NCI-H1694 treated with DMSO at 0.1 percent for 48 hours (cell line): ENCODE results near the gene S1PR1.
"Not testable (repeated sequence)": the region's sequence is repeated elsewhere in the genome, so short reads cannot be mapped to it uniquely, and the experiment has no call there.

Experiments used
- DNase-seq: peaks from one replicate; lab custom pipeline; 2025; lab: John Stamatoyannopoulos, UW

The S1PR1 gene

DNA sequence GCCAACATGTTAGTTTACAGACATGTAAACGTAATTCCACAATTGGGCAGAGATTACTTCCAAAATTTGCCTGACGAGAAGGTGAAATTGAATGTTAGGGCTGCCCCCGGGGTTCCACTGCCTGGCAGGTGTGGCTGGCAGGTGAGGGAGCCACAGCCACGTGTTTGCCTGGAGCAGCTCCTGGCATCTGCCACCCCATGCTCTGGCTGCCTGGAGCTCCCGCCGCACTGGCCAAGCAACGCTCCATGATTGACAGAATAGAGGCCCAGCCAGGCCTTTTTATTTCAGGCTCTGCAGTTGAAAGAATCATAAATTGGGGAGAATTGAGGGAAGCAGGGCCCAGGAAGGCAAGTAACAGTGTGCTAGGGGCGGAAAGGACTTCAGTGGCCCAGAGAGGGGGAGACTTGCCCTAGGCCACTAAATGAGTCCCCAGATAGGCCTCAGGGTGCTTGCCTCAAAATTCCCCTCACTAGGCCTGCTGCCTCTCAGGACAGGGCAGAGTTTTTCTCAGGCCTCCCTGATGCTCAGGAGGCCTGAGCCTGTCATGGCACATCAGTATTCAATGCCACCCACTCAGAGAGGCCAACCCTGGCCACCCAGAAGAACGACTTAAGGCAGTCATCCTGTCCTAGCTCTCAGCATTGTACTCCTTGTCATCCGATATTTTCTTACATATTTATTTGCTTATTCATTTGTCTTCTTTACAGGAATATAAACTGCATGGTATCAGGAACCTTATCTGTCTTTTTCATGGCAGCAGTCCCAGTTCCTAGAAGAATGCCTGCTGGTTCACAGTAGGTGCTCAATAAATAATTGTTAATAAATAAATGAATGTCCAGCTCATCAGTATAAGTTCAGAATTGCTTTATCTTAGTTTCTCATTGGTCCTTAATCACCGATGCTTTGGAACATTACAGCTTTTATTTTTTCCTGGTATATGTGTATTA lies 16.6 kb upstream of the S1PR1 start:
- no peak for DNase-seq

DNA sequence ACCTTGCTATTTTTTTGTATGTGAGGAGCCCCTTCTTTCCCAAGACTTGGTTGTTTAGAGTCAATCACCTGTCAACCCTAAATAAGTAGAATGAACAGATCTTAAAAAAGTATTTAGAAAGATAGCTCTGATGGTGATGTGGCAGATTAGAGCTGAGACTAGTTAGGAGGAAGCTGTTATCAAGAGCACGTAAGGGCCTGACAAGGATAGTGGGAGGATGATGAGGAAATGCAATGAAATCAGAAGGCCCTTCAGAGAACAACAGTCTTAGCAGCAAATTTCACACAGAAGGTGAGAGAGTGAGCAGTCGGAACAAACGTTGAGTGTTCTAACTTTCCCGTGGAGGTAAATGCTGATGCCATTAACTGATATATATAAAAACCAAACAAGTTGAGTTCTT lies 15.9 kb upstream of the S1PR1 start:
- no peak for DNase-seq

DNA sequence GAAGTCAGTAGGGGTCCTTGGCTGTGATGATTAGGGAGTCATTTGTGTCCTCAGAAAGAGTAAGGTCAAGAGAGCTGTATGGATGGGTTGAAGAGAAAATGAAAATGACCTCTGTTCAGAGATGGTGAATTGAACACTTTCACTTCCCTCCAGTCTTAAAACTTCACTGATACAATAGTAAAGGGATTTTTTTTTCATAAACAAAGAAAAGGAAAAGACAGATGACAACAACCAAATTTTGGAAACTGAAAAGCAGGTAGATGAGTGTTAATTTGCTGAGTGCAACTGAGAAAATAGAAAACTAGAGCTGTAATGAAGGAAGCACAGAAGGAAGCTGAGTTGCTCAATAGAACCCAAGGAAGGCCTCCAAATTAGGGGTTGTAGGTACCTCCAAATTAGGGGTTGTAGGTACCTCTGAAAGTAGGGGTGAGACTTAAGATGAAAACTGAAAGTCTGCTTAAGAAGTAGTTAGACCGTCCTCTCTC lies 14.8 kb upstream of the S1PR1 start:
- DNase-seq = no peak

DNA sequence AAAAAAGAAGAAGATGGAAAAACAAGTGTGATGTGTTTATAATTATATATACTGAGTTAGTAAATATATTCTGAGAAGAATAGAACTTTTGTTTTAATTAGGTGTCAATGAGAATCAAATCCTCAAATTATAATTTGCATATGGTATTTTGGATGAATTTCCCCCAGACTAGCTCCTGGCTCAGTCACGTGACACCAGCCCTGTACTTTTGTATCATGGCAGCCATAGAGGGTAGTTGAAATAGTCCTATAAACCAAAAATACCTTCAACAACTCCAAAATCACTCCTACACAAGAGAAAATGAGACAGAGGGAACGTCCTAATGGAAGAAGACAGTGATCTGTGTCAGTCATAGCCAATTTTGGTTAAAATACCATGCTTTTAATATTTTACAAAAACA lies 9.0 kb upstream of the S1PR1 start:
- no peak for DNase-seq

DNA sequence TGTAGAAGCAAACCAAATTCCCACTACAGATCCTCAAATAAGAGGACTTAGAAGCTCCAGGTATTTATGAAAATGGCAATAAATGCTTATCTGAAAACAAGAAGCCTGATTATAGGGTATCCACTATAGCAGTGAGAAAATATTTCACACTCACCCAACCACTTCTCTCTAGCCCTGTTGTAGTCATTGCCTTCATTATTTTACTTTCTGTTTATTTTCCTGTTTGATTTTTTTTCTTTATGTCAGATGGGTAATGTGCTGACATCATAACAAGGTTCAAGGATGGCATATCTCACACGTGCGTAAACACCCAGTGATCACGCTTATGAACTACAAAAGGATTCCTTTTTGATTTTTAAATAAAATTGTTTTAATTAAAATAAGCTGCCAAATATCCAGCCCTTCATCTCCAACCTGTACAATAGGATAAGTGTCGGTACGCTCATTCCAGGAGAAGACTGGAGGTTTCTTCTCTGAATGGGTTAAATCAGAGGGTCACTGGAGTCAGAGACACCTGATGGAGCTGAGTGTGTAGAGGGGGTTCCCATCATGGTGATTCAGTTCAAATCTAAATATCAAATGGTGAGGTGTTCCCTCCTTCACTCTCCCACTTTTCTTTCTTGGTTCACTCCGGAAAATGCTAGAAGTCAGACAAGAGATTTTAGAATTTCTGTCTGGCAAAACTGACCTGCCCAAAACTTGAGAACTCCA lies 8.2 kb upstream of the S1PR1 start:
- no peak for DNase-seq

DNA sequence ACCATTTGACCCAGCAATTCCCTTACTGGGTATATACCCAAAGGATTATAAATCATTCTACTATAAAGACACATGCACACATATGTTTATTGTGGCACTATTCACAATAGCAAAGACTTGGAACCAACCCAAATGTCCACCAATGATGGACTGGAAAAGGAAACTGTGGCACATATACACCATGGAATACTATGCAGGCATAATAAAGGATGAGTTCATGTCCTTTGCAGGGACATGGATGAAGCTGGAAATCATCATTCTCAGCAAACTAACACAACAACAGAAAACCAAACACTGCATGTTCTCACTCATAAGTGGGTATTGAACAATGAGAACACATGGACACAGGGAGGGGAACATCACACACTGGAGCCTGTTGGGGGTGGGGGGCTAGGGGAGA lies 4.6 kb upstream of the S1PR1 start:
- not testable (repeated sequence) for DNase-seq

DNA sequence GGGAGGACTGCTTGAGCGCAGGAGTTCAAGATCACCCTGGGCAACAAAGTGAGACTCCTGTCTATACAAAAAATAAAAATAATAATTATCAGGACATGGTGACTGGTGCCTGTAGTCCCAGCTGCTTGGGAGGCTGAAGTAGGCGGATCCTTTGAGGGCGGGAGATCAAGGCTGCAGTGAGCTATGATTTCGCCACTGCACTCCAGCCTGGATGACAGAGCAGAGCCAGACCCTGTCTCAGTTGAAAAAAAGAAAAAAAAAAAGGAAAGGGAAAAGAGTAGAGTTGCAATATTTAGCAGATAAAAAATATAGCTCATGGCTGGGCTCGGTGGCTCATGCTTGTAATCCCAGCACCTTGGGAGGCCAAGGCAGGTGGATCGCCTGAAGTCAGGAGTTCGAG lies 3.3 kb upstream of the S1PR1 start:
- DNase-seq = no peak

DNA sequence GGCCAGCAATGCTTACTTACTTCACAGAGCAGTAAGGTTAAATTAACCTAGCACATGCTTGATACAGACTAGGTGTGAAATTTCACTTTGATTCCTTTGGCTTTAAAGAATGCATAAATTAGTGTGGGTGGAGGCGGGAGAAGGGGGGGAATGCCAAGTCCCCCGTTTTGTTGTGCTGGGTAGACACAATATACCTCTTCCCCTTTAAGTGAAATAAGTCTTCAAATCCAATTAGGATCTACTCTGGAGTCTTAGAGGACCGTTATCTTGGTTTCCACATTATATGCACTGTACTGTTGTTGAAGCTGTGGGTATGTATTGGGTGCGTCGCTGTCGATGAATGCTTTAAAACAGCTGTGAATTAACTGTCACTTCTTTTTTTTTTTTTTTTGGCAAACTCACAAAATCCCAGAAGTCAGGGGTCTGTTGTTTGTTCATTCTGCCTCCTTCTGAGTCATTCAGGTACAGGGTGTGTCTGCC lies 1.6 kb upstream of the S1PR1 start:
- DNase-seq = no peak

DNA sequence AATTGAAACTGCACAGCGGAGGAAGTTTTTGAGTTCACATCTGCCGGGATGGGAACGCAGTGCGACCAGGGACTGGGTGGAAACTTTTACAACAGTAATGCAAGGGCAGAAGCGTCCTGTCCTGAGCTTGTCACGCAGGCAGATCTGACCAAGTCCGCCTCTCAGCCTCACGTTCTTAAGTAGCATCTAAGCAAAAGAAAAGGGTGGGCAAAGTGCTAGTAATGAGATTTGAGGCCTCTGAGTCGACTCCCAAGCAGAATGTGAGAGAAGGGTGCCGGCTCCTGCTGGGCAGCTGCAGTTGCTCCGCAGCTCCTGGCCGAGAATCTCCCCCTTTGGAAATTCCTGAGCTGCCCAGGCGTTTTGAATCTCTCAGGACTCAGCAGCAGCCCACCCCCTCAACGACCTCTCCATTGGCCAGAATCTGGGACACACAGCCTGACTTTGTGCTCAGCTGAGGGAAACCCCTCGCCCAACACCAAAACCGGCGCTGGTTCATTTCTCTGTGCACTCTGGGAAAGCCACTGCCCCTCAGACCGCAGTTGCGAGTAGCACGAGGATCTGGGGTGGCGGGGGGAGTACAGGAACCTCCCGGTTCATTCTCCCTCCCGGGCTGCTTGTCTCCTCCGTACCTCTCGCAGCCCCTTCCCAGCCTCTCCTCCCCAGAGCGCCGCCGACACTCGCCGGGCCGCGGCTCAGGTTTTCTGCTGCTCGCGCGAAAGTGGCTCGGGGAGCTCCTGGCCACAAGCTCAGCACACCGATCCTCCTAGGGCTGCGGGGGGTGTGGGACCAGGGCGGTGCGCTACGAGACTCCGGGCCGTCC lies 913 bp upstream of the S1PR1 start:
- DNase-seq = no peak

DNA sequence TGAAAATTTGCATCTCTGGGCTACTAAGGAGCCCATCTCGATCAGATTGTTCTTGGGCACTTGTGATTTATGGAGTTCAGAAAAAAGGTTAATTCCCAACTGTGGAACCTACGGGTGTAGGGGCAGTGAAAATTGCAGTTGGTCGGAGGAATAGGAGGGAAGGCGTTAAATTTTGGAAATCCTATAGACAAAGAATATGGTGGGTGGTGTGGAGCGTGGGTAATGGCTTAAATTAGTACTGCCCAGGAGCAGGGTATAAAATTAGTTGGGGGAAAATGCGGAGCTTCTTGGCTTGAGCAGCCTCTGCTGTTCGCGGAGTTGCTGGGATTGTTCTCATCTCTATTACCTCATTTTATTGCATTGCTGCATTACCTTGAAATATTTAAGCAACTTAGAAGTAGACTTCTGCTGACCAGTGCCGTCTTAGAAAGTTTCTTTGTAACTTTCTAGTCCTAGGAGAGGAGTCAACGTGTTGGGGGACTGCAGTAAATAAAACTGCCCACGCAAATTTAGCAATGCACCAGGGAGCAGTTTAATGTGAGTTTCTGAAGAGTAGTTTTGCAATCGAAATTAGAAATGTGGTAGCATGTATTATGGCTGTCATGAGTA lies 514 bp downstream of the S1PR1 start:
- DNase-seq = peak; percentile 33

DNA sequence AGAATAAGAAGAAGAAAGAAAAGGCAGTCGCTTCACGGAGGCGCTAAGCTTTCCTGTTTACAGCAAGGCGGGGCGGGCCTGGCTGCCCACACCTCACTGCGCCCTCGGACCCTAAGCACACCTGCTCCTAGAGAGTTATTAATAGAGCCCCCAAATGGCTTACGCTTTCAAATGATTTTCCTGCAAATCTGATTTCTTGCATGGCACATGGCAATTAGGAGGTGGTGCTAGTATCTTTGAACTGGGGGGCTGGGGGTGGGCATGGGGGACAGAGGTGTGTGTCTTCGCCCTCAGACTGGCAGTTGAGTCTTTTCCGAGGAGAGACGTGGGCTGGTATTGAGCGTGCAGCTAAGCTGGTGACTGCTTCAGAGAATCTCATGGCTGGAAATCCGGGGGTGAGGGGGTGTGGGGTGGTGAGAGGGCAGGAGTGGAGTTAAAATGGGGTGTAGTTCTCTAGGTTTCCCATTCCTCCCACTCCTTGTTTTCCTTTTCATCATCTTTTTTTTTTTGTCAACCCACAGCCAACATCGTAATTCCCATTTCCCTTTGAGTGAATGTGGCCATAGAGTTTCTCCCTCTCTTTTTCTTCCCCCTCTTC lies 1.3 kb downstream of the S1PR1 start:
- no peak for DNase-seq

DNA sequence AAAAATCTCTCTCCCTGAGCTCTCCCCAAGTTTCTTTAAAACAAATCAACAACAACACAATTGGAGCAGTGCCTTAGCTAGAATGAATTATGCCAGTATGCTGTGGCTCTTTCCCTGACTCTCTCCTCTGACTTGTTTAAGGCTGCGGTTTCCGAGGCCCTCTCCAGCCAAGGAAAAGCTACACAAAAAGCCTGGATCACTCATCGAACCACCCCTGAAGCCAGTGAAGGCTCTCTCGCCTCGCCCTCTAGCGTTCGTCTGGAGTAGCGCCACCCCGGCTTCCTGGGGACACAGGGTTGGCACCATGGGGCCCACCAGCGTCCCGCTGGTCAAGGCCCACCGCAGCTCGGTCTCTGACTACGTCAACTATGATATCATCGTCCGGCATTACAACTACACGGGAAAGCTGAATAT lies 1.9 kb downstream of the S1PR1 start:
- DNase-seq = peak; percentile 39

DNA sequence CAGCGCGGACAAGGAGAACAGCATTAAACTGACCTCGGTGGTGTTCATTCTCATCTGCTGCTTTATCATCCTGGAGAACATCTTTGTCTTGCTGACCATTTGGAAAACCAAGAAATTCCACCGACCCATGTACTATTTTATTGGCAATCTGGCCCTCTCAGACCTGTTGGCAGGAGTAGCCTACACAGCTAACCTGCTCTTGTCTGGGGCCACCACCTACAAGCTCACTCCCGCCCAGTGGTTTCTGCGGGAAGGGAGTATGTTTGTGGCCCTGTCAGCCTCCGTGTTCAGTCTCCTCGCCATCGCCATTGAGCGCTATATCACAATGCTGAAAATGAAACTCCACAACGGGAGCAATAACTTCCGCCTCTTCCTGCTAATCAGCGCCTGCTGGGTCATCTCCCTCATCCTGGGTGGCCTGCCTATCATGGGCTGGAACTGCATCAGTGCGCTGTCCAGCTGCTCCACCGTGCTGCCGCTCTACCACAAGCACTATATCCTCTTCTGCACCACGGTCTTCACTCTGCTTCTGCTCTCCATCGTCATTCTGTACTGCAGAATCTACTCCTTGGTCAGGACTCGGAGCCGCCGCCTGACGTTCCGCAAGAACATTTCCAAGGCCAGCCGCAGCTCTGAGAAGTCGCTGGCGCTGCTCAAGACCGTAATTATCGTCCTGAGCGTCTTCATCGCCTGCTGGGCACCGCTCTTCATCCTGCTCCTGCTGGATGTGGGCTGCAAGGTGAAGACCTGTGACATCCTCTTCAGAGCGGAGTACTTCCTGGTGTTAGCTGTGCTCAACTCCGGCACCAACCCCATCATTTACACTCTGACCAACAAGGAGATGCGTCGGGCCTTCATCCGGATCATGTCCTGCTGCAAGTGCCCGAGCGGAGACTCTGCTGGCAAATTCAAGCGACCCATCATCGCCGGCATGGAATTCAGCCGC lies 2.5 kb downstream of the S1PR1 start:
- no peak for DNase-seq

DNA sequence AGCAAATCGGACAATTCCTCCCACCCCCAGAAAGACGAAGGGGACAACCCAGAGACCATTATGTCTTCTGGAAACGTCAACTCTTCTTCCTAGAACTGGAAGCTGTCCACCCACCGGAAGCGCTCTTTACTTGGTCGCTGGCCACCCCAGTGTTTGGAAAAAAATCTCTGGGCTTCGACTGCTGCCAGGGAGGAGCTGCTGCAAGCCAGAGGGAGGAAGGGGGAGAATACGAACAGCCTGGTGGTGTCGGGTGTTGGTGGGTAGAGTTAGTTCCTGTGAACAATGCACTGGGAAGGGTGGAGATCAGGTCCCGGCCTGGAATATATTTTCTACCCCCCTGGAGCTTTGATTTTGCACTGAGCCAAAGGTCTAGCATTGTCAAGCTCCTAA lies 3.2 kb downstream of the S1PR1 start:
- no peak for DNase-seq

DNA sequence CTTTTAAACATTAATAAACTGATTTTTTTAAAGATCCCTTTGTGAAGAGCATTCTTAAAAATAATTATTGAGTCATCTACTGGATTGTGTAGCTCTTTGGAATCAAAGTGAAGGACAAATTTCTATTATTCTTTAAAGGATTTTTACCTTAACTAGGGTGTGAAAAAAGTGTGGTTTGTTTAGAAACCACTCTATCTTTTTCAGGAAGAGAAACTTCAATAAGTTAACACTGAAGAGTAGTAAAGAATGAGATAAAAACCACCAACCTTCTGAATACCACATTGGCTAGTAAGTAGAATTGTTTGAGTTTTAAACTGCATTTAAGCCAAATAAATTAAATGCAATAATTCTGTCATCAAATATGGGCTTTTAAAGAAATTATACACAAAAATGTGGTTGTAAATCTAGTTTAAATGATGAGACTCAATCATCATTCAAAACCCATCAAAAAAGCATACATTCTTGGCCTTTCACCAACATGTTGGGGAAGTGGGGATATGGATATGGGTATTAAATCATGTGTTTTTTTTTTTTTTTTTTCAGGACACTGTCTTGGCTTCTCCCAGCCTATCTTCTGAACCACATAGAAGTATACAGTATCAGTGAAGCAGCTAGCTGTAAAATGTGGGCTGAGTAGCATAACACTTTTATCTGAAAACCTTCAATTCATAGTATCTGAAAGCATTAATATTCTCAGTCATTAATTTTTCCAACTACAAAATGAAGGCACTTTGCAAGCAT lies 4.8 kb downstream of the S1PR1 start:
- DNase-seq = no peak

DNA sequence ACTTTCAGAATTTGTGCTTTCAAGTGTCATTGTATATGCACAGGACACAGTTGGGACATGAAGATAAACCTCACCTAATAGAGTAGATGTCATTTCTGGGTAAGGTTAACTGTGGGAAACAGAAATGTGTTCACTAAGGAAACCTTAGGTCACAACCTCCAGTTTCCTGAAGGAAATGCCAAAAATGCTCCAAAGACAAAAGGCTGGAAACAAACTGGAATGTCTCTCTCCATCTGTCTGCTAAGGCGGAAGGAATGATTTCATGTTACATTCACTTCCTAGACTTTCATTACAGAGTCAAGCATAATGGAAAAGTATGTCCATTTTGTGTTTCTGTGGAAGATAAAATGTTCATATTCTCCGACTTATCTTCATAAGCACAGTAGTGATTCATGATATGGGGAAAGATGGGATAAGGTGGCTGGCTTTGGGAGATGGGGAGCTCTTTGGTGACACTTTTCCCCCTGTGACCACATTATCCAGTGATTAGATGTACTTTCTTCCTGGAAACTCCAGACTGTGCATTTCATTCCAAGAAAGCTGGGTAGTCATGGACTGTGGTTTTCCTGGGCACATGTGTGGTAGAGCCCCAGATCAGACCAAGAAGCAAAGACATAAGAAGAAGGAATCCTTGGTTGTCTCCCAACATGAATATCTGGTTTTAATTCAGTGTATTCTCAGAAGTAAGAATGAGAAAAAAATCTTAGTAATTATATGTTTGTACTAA lies 5.7 kb downstream of the S1PR1 start:
- no peak for DNase-seq

DNA sequence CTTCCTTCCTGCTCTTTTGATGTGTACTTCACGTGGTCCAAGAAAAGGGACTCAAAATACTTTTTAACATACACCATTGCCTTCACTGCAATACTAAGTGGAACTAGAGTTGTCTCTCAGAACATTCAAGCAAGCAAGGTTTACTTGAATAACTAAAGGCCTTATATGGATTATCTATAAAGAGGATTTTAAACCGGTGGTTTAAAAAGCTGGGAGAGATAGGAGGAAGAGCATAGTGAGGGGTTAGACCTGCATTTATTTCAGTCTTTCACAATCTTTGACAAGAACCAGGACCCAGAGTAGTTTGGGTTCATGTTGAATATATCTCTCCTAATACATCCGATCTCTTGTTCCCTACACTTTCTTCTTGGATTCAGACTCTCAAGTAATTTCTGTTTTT lies 6.9 kb downstream of the S1PR1 start:
- no peak for DNase-seq

DNA sequence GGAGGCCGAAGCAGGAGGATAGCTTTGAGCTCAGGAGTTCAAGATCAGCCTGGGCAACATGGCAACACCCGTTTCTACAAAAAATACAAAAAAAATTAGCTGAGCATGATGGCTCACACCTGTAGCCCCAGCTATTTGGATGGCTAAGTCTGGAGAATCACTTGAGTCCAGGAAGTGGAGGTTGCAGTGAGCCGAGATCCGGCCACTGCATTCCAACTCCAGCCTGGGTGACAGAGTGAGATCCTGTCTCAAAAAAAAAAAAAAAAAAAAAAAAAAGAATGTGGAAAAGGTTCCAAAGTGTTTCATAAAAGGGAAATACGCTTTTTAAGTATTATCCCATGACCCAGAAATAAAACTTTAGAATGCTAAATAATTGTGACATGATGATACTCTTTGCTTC lies 8.0 kb downstream of the S1PR1 start:
- no peak for DNase-seq
